HepG2 (cell line): ENCODE measurements around the gene KIF1B.

Experiments used
- EED ChIP-seq: sonication (generic); formaldehyde crosslinking; IDR thresholded peaks from 2 replicates; pipeline ENCODE4 v1.5.0; 2020; ENCODE audit warnings: mild to moderate bottlenecking, missing genetic modification reagents
- FOXM1 ChIP-seq: sonication (generic); formaldehyde crosslinking; IDR thresholded peaks from 2 replicates; pipeline ENCODE4 v1.5.0; 2020; ENCODE audit warnings: missing genetic modification reagents
- GABPA ChIP-seq, 2 experiments: IDR thresholded peaks; 2 replicates each; pipeline ENCODE4 v1.6.1; 2011 to 2016; ENCODE audit warnings: low read depth in 2 of 2, low read length in 1 of 2, missing biosample characterization in 1 of 2, missing genetic modification characterization in 1 of 2
- GABPB1 ChIP-seq: IDR thresholded peaks from 2 replicates; pipeline ENCODE4 v1.6.1; 2016; ENCODE audit warnings: mild to moderate bottlenecking, missing genetic modification reagents, moderate library complexity, missing compliant biosample characterization
- HBP1 ChIP-seq: IDR thresholded peaks from 2 replicates; pipeline ENCODE4 v1.6.1; 2016; ENCODE audit warnings: low read depth, control low read depth
- HOXA7 ChIP-seq: sonication (generic); formaldehyde crosslinking; IDR thresholded peaks from 2 replicates; pipeline ENCODE4 v1.8.1; 2022; ENCODE audit warnings: mild to moderate bottlenecking, missing genetic modification reagents, moderate library complexity
- ZNF619 ChIP-seq: sonication (generic); formaldehyde crosslinking; IDR thresholded peaks from 2 replicates; pipeline ENCODE4 v1.4.0; 2020; ENCODE audit warnings: mild to moderate bottlenecking, missing genetic modification reagents
- TF ChIP-seq, protein P1 (sequence below): sonication (generic); formaldehyde crosslinking; IDR thresholded peaks from 2 replicates; pipeline ENCODE4 v1.5.0; 2020; ENCODE audit warnings: mild to moderate bottlenecking, missing genetic modification reagents, moderate library complexity
- TF ChIP-seq, protein P2 (sequence below): sonication (generic); formaldehyde crosslinking; IDR thresholded peaks from 2 replicates; pipeline ENCODE4 v1.8.0; 2022; ENCODE audit warnings: low read depth, missing genetic modification reagents

DNA sequence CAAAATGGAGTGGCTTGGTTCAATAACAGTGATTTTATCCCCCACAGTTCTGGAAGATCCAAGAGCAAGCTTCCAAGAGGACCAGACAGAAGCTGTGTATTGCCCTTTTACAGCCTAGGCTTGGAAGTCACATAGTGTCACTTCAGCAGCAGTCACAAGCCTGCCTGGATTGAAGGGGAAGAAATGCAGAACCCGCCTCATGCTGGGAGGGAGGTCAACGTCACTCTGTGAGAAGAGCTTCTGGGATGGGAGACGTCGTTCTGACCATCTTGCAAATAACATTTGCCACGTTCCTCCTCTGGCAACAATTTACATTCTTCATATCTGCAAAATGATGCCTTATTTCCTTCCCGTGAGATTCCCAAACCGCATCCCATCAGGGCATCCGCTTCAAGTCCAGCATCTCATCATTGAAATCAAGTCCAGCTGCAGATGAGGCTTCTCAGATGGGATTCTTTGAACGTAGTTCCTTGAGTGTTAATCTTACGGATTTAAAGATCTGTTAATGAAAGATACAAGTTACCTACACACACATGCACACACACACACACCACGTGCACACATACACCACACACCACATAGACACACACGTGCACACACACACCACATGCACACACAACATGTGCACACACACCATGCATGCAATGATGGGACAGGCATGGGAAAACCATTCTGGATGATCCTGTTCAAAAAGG lies 23.9 kb upstream of the KIF1B start:
- TF ChIP-seq FOXM1 (CRISPR knock-in tag): no peak
- no peak for TF ChIP-seq GABPA (IDR thresholded peaks at IDR 0.05; ENCODE audit: low read depth, low read length)
- TF ChIP-seq GABPA (CRISPR knock-in tag; IDR thresholded peaks at IDR 0.05; ENCODE audit: low read depth): no peak
- TF ChIP-seq HBP1 (CRISPR knock-in tag): no peak
- TF ChIP-seq, protein P1, sequence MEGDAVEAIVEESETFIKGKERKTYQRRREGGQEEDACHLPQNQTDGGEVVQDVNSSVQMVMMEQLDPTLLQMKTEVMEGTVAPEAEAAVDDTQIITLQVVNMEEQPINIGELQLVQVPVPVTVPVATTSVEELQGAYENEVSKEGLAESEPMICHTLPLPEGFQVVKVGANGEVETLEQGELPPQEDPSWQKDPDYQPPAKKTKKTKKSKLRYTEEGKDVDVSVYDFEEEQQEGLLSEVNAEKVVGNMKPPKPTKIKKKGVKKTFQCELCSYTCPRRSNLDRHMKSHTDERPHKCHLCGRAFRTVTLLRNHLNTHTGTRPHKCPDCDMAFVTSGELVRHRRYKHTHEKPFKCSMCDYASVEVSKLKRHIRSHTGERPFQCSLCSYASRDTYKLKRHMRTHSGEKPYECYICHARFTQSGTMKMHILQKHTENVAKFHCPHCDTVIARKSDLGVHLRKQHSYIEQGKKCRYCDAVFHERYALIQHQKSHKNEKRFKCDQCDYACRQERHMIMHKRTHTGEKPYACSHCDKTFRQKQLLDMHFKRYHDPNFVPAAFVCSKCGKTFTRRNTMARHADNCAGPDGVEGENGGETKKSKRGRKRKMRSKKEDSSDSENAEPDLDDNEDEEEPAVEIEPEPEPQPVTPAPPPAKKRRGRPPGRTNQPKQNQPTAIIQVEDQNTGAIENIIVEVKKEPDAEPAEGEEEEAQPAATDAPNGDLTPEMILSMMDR (CRISPR knock-in tag): no peak
- TF ChIP-seq GABPB1: no peak
- TF ChIP-seq EED (CRISPR knock-in tag): no peak
- TF ChIP-seq ZNF619: no peak
- TF ChIP-seq, protein P2, sequence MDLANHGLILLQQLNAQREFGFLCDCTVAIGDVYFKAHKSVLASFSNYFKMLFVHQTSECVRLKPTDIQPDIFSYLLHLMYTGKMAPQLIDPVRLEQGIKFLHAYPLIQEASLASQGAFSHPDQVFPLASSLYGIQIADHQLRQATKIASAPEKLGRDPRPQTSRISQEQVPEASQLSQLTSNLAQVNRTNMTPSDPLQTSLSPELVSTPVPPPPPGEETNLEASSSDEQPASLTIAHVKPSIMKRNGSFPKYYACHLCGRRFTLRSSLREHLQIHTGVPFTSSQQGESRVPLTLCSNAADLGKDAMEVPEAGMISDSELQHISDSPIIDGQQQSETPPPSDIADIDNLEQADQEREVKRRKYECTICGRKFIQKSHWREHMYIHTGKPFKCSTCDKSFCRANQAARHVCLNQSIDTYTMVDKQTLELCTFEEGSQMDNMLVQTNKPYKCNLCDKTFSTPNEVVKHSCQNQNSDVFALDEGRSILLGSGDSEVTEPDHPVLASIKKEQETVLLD (CRISPR knock-in tag): no peak
- no peak for TF ChIP-seq HOXA7
